ENCODE measurements around the gene PCSK6.

GRCh38 chr15:101355678-101356464, 133.6 kb downstream of the PCSK6 start:
- TF ChIP-seq CTCF (IDR thresholded peaks at IDR 0.05) (no peak), POLR2A (IDR thresholded peaks at IDR 0.05) (no peak), POLR2AphosphoS5 (IDR thresholded peaks at IDR 0.05) (no peak)

Measured in gastroesophageal sphincter (tissue), 3 donors.